GM19099 (cell line): ENCODE data around the gene ANKS3.

ENCODE experiments used
- POLR2A ChIP-seq: IDR thresholded peaks from 3 replicates; pipeline ENCODE4 v1.6.1; 2011; ENCODE audit warnings: low read depth; ENCODE audit not compliant: insufficient read length; ENCODE audit errors: extremely low read depth

Gene ANKS3

GRCh38 chr16:4746215-4746614 lies 12.1 kb upstream of the ANKS3 start:
- TF ChIP-seq POLR2A, result no peak

- TF ChIP-seq POLR2A, result no peak
These were observed 11.2 kb upstream of the ANKS3 start for GRCh38 chr16:4745274-4745569.

GRCh38 chr16:4744555-4745273 lies 10.6 kb upstream of the ANKS3 start:
- TF ChIP-seq POLR2A, result no peak

GRCh38 chr16:4743226-4743878 lies 9.3 kb upstream of the ANKS3 start:
- TF ChIP-seq POLR2A, result no peak

GRCh38 chr16:4737545-4737944 lies 3.5 kb upstream of the ANKS3 start:
- no peak for TF ChIP-seq POLR2A

GRCh38 chr16:4736546-4736945 lies 2.5 kb upstream of the ANKS3 start:
- no peak for TF ChIP-seq POLR2A

GRCh38 chr16:4734730-4735535 lies 862 bp upstream of the ANKS3 start:
- TF ChIP-seq POLR2A, result peak; percentile 72

GRCh38 chr16:4733747-4734062 lies 366 bp downstream of the ANKS3 start:
- TF ChIP-seq POLR2A, result no peak

- no peak for TF ChIP-seq POLR2A
These were observed 794 bp downstream of the ANKS3 start for GRCh38 chr16:4733211-4733742.

GRCh38 chr16:4729876-4730275 lies 4.2 kb downstream of the ANKS3 start:
- no peak for TF ChIP-seq POLR2A

- TF ChIP-seq POLR2A, result no peak
These were observed 5.4 kb downstream of the ANKS3 start for GRCh38 chr16:4728676-4729075.

- no peak for TF ChIP-seq POLR2A
These were observed 7.5 kb downstream of the ANKS3 start for GRCh38 chr16:4726616-4727015.

- TF ChIP-seq POLR2A, result no peak
These were observed 9.3 kb downstream of the ANKS3 start for GRCh38 chr16:4724661-4725270.

- no peak for TF ChIP-seq POLR2A
These were observed 10.9 kb downstream of the ANKS3 start for GRCh38 chr16:4723071-4723767.

- TF ChIP-seq POLR2A, result no peak
These were observed 15.6 kb downstream of the ANKS3 start for GRCh38 chr16:4718466-4718865.
